NCI-H187 (cell line): ENCODE results near the gene ACOX2.

Experiments
- DNase-seq, 2 experiments: peaks; one replicate each; lab custom pipeline; 2025; lab: John Stamatoyannopoulos, UW

Gene ACOX2

DNA sequence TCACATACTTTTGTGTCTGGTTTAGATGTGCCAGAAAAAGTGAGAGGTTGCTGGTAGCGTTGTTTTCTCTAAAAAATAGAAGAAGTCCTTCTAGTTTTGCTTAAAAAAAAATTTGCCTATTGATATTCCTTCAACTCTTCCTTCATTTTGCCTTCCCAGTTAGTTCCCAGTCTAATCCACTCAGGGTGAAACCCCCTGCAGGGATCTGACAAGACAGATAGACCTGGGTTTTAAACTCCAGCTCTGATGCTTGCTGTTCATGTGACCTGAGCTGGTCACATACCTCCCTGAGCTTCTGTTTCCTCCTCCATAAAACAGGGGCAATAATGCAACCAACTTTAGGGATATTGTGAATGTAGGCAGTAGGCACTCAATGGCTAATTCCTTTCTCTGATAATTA, 63.7 kb downstream of the ACOX2 start:
- no peak for DNase-seq

DNA sequence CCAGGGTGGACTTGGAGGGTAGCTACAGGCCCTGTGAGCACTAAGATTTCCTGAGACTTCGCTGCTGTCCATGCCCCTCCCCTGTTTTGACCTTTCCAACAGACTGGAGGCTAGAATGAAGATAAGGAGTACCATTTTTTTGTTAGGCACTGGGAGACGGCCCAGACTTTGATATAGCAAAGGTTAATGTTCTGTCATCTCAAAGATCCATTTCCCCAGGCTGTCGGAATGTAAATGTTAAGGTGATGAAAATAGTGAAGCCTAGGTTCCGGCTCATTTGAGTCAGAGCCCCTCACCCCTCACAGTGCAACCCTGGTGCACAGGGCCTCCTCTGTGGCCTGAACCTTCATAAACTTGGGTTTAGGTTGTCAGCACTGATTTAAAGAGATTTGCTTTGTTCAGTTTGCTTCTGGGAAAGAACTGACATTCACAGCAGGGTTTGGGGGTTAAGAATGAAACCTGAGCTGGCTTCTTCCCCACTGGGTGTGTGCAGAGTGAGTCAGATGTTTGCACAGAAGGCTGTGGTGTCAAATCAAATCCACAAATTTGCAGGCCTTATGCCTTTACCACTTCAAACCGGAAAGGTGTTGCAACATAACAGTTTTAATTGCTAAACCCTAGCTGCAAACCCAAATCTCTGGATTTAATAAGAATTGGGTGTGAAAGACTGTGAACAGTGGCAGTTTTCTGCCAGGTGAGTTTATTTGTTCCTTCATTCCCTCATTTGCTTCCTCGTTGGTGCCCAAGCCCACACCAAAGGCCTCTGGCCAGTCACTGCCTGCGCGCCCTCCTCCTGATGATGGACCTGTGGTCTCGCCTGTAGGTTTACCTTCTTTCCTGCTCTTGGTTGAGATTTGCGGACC, 65.7 kb downstream of the ACOX2 start:
- peak in 1 of 2 experiments; percentile 3 for DNase-seq

- DNase-seq = no peak
Measured at GRCh38 chr3:58470363-58471024, 66.5 kb downstream of the ACOX2 start.

- no peak for DNase-seq
Measured at GRCh38 chr3:58469096-58469495, 67.9 kb downstream of the ACOX2 start.

GRCh38 chr3:58466899-58467563, 70.0 kb downstream of the ACOX2 start:
- DNase-seq = no peak

- DNase-seq = no peak
Measured at GRCh38 chr3:58464866-58465265, 72.1 kb downstream of the ACOX2 start.

- DNase-seq = no peak
Measured at GRCh38 chr3:58463942-58464271, 73.1 kb downstream of the ACOX2 start.

DNA sequence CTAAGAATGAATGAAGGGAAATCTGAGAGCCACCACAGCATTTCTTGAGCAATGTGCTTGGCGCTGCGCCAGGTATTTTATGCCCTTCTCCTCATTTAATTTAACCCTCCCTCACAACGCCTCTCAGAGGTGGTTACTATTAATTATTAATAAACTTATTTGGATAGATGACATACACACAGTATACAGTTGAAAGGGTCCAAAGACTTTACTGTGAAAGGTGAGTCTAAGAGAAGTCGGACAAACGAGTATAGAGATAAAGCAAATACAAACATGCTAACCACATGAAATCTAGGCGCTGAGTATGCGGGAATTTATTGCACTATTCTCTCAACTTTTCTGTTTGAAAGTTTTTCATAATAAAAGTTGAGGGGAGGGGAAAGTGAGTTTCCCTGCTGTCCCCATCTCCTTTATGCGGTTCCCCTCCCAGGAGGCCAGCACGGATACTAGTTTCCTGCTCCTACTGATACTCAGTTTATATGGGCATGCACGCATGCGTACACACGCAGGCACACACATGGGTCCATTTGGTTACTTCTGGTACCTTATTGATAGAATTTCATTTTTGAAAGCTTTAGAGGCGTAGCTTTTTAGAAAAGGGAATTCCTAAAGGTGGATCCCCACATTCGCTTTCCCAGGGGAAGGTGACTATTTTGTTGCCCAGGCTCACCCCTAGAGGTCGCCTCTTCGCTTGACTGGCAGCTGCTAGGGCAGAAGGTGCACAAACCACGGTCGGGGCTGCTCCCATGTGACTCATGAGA, 73.6 kb downstream of the ACOX2 start:
- peak in 1 of 2 experiments; percentile 3 for DNase-seq

DNA sequence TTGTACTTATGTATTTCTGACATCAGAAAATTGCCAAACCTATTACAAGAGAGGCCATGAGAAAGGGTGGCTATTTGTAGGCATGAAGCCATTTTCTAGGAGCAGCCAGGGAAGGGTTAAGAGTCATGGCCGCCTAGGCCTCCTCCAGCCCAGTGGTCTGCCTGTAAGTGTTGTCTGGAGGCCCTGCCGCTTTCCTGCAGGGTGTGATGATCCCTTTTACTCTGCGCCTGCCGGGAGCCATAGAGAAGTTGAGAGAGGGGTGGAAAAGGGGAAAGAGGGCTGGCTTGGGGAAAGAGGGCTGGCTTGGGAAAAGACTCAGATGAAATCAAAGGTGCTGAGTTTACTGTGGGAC, 74.2 kb downstream of the ACOX2 start:
- DNase-seq = no peak

- no peak for DNase-seq
Measured at GRCh38 chr3:58459160-58459559, 77.8 kb downstream of the ACOX2 start.
